ENCODE measurements around the gene IGSF23. TPM values are rescaled to one million over a fixed set of nuclear protein-coding genes. Genes with fewer than 3 reads are reported as not detected.

Gene IGSF23
- total RNA-seq, 1 donor from 2014 or later = not detected

- DNase-seq (ENCODE audit: low spot score in 2 of 2, unreplicated experiment in 2 of 2) = no peak
- Mint-ChIP-seq H3K4me1 (peaks cover 3% of the 10 kb centered on the region), H3K9me3 (no peaks in the 10 kb centered on the region), H3K27ac (no peak overlapping the region), H3K36me3 (peaks cover 13% of the 10 kb centered on the region), H3K27me3 (ENCODE audit: low read depth) (peaks cover 12% of the 10 kb centered on the region), H3K4me3 (no peak overlapping the region)
- no peak for TF ChIP-seq CTCF (IDR thresholded peaks at IDR 0.05; ENCODE audit: unreplicated experiment)
These were observed 32.7 kb downstream of the IGSF23 start for GRCh38 chr19:44646049-44646416.

GRCh38 chr19:44647144-44647543 lies 33.8 kb downstream of the IGSF23 start:
- no peak for DNase-seq (ENCODE audit: low spot score in 2 of 2, unreplicated experiment in 2 of 2)
- Mint-ChIP-seq H3K4me3 (no peak overlapping the region), H3K36me3 (peaks cover 20% of the 10 kb centered on the region), H3K9me3 (no peaks in the 10 kb centered on the region), H3K4me1 (peaks cover 3% of the 10 kb centered on the region), H3K27ac (peak overlapping the region; percentile 5), H3K27me3 (ENCODE audit: low read depth) (peaks cover 6% of the 10 kb centered on the region)
- no peak for TF ChIP-seq CTCF (IDR thresholded peaks at IDR 0.05; ENCODE audit: unreplicated experiment)

GRCh38 chr19:44648631-44649251 lies 35.4 kb downstream of the IGSF23 start:
- Mint-ChIP-seq H3K4me1 (no peaks in the 10 kb centered on the region), H3K27me3 (ENCODE audit: low read depth) (no peaks in the 10 kb centered on the region), H3K9me3 (no peaks in the 10 kb centered on the region), H3K4me3 (no peak overlapping the region), H3K27ac (no peak overlapping the region), H3K36me3 (peaks cover 24% of the 10 kb centered on the region)
- TF ChIP-seq CTCF (IDR thresholded peaks at IDR 0.05; ENCODE audit: unreplicated experiment) = no peak
- DNase-seq (ENCODE audit: low spot score in 2 of 2, unreplicated experiment in 2 of 2) = no peak

GRCh38 chr19:44649578-44650145 lies 36.3 kb downstream of the IGSF23 start:
- no peak overlapping the region for H3K27ac Mint-ChIP-seq
- no peaks in the 10 kb centered on the region for H3K27me3 Mint-ChIP-seq (ENCODE audit: low read depth)
- DNase-seq (ENCODE audit: low spot score in 2 of 2, unreplicated experiment in 2 of 2) = no peak

GRCh38 chr19:44653343-44653742 lies 40.0 kb downstream of the IGSF23 start:
- DNase-seq (ENCODE audit: low spot score in 2 of 2, unreplicated experiment in 2 of 2) = no peak
- TF ChIP-seq CTCF (IDR thresholded peaks at IDR 0.05; ENCODE audit: unreplicated experiment) = no peak
- H3K36me3 Mint-ChIP-seq = peaks cover 44% of the 10 kb centered on the region
- no peaks in the 10 kb centered on the region for H3K4me1 Mint-ChIP-seq
- H3K9me3 Mint-ChIP-seq = no peaks in the 10 kb centered on the region
- H3K27me3 Mint-ChIP-seq (ENCODE audit: low read depth) = no peaks in the 10 kb centered on the region
- no peak overlapping the region for H3K4me3 Mint-ChIP-seq
- H3K27ac Mint-ChIP-seq = no peak overlapping the region

More at GRCh38 chr19:44649578-44650145, 36.3 kb downstream of the IGSF23 start:
- no peak for TF ChIP-seq CTCF (IDR thresholded peaks at IDR 0.05; ENCODE audit: unreplicated experiment)
- Mint-ChIP-seq H3K4me3 (no peak overlapping the region), H3K4me1 (no peaks in the 10 kb centered on the region), H3K9me3 (no peaks in the 10 kb centered on the region), H3K36me3 (peaks cover 27% of the 10 kb centered on the region)

Measured in mesothelial cell of epicardium (in vitro differentiated cells).